DOHH2 (cell line): Measurements from ENCODE around the gene PLEKHG4.

Source experiments
- H3F3A ChIP-seq: fragments of 200-600 bp; sonication (generic), shearing (Covaris generic); 2 replicates; pipeline ENCODE4 v1.6.0; 2016; ENCODE audit warnings: antibody characterized with exemption, mild to moderate bottlenecking; ENCODE audit not compliant: control insufficient read depth, insufficient read depth
- H3K27ac ChIP-seq: fragments of 200-600 bp; sonication (generic); 2 replicates; pipeline ENCODE4 v1.5.1; 2014; ENCODE audit warnings: low read depth, mild to moderate bottlenecking, low read length, moderate library complexity
- H3K27me3 ChIP-seq: fragments of 200-600 bp; sonication (generic); 2 replicates; pipeline ENCODE4 v1.6.1; 2014; ENCODE audit warnings: mild to moderate bottlenecking, low read length, mixed read lengths; ENCODE audit not compliant: control insufficient read depth
- H3K36me3 ChIP-seq: fragments of 200-600 bp; sonication (generic); 2 replicates; pipeline ENCODE4 v1.6.1; 2014; ENCODE audit warnings: mild to moderate bottlenecking, low read length, moderate library complexity, mixed read lengths; ENCODE audit not compliant: control insufficient read depth
- H3K4me1 ChIP-seq: fragments of 200-600 bp; sonication (generic); 2 replicates; pipeline ENCODE4 v1.6.1; 2014; ENCODE audit warnings: mild to moderate bottlenecking, low read length, mixed read lengths; ENCODE audit not compliant: control insufficient read depth
- H3K4me2 ChIP-seq: fragments of 200-600 bp; sonication (generic); 2 replicates; pipeline ENCODE4 v1.6.0; 2014; ENCODE audit warnings: mild to moderate bottlenecking, low read length, moderate library complexity
- H3K4me3 ChIP-seq: fragments of 200-600 bp; sonication (generic); 2 replicates; pipeline ENCODE4 v1.5.1; 2014; ENCODE audit warnings: mild to moderate bottlenecking, low read length, mixed read lengths
- H3K79me2 ChIP-seq: fragments of 200-600 bp; sonication (generic); 2 replicates; pipeline ENCODE4 v1.6.1; 2014; ENCODE audit warnings: mild to moderate bottlenecking, low read length, mixed read lengths; ENCODE audit not compliant: control insufficient read depth
- H3K9me2 ChIP-seq: fragments of 200-600 bp; sonication (generic); replicated peaks from 2 replicates; pipeline ENCODE4 v1.6.1; 2014; ENCODE audit warnings: mild to moderate bottlenecking, low read length, mixed read lengths; ENCODE audit not compliant: control insufficient read depth
- H3K9me3 ChIP-seq: fragments of 200-600 bp; sonication (generic); 2 replicates; pipeline ENCODE4 v1.6.1; 2014; ENCODE audit warnings: antibody characterized with exemption, low read length, mixed read lengths; ENCODE audit not compliant: control insufficient read depth, insufficient read depth
- H4K20me1 ChIP-seq: fragments of 200-600 bp; sonication (generic); 2 replicates; pipeline ENCODE4 v1.6.0; 2014; ENCODE audit warnings: low read depth, mild to moderate bottlenecking, antibody characterized with exemption, low read length, moderate library complexity; ENCODE audit not compliant: control insufficient read depth, insufficient read depth
- CTCF ChIP-seq: fragments of 200-600 bp; sonication (generic); IDR thresholded peaks from one replicate; pipeline ENCODE4 v1.5.1; 2014; ENCODE audit warnings: antibody characterized with exemption, mild to moderate bottlenecking, low read depth, low read length; ENCODE audit not compliant: poor library complexity, severe bottlenecking
- EZH2phosphoT487 ChIP-seq: fragments of 200-600 bp; sonication (generic); IDR thresholded peaks from 2 replicates; pipeline ENCODE4 v1.6.1; 2017; ENCODE audit warnings: borderline replicate concordance, mild to moderate bottlenecking, antibody characterized with exemption, low read length, moderate library complexity, mixed read lengths

The PLEKHG4 gene

GRCh38 chr16:67248073-67248400 is 31.3 kb upstream of the PLEKHG4 start:
- Histone ChIP-seq H3K9me3 (no peaks in the 10 kb centered on the region), H3K9me2 (no peaks in the 10 kb centered on the region), H4K20me1 (peaks cover 3% of the 10 kb centered on the region; the same call in 1 of the 2 replicates), H3K4me3 (peak overlapping the region; percentile 92), H3K36me3 (no peaks in the 10 kb centered on the region), H3K79me2 (peaks cover 8% of the 10 kb centered on the region; the same call in 1 of the 2 replicates), H3K27me3 (peaks cover 32% of the 10 kb centered on the region), H3F3A (peaks cover 12% of the 10 kb centered on the region), H3K4me1 (peaks cover 50% of the 10 kb centered on the region), H3K4me2 (peak overlapping the region; percentile 80), H3K27ac (no peak overlapping the region)
- no peak for TF ChIP-seq CTCF
- peak; percentile 58; the same call in 1 of the 2 replicates for TF ChIP-seq EZH2phosphoT487

GRCh38 chr16:67248401-67249177 is 30.7 kb upstream of the PLEKHG4 start, which contains the start of gene SLC9A5:
SLC9A5 (plus strand) TSS chr16:67248979; CDS start chr16:67249015, 36 bp downstream.
- Histone ChIP-seq H3K9me3 (no peaks in the 10 kb centered on the region), H3K4me2 (peak within 1 kb of the TSS; percentile 80), H3K27me3 (peaks cover 32% of the 10 kb centered on the region), H4K20me1 (peaks cover 3% of the 10 kb centered on the region; the same call in 1 of the 2 replicates), H3K4me3 (peak within 1 kb of the TSS; percentile 92), H3K4me1 (peaks cover 47% of the 10 kb centered on the region), H3K36me3 (no peaks in the 10 kb centered on the region), H3K27ac (no peak within 1 kb of the TSS), H3K79me2 (peaks cover 5% of the 10 kb centered on the region; the same call in 1 of the 2 replicates), H3K9me2 (no peaks in the 10 kb centered on the region), H3F3A (peaks cover 12% of the 10 kb centered on the region)
- TF ChIP-seq CTCF, result peak; percentile 12
- TF ChIP-seq EZH2phosphoT487, result no peak

GRCh38 chr16:67249178-67250044 is 29.9 kb upstream of the PLEKHG4 start:
- Histone ChIP-seq H3K4me3 (peak overlapping the region; percentile 22), H4K20me1 (no peaks in the 10 kb centered on the region), H3K27me3 (peaks cover 32% of the 10 kb centered on the region), H3K36me3 (no peaks in the 10 kb centered on the region), H3K9me2 (no peaks in the 10 kb centered on the region), H3K4me1 (peaks cover 39% of the 10 kb centered on the region), H3K79me2 (no peaks in the 10 kb centered on the region), H3K9me3 (no peaks in the 10 kb centered on the region), H3K27ac (no peak overlapping the region), H3F3A (peaks cover 12% of the 10 kb centered on the region), H3K4me2 (peak overlapping the region; percentile 80)
- TF ChIP-seq EZH2phosphoT487 (peak; percentile 47; the same call in 1 of the 2 replicates), CTCF (no peak)
